HG03354 (cell line): ENCODE data around the gene MS4A5.
"Not testable (repeated sequence)": the region's sequence is repeated elsewhere in the genome, so short reads cannot be mapped to it uniquely, and the experiment has no call there.

Experiments used
- ATAC-seq: cut with Tn5 transposase; IDR thresholded peaks from one replicate; pipeline ENCODE4 v1.9.1; 2021; ENCODE audit warnings: mild to moderate bottlenecking; ENCODE audit not compliant: unreplicated experiment, poor library complexity, severe bottlenecking

The MS4A5 gene, protein sequence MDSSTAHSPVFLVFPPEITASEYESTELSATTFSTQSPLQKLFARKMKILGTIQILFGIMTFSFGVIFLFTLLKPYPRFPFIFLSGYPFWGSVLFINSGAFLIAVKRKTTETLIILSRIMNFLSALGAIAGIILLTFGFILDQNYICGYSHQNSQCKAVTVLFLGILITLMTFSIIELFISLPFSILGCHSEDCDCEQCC

DNA sequence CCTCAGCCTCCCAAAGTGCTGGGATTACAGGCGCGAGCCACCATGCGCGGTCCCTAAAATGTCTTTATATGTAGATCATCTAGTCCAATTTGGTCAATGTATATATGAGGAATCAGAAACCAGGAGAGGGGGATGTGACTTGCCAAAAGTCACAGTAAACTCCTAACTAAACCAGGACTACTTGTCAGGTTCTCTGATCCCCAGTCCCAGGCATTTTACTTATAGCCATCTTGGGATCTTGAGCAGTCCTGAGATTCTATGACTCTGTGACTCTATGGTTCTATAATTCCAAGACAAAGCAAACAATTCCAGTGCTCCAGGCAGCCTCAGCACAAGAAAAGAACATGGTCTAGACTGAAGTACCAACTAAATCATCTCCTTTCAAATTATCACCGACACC lies at the start of gene MS4A5:
Gene MS4A5 (plus strand): TSS at position 301 of the 400 bp plus-strand sequence. CDS start 103 bp downstream, outside the sequence.
- no peak for ATAC-seq

DNA sequence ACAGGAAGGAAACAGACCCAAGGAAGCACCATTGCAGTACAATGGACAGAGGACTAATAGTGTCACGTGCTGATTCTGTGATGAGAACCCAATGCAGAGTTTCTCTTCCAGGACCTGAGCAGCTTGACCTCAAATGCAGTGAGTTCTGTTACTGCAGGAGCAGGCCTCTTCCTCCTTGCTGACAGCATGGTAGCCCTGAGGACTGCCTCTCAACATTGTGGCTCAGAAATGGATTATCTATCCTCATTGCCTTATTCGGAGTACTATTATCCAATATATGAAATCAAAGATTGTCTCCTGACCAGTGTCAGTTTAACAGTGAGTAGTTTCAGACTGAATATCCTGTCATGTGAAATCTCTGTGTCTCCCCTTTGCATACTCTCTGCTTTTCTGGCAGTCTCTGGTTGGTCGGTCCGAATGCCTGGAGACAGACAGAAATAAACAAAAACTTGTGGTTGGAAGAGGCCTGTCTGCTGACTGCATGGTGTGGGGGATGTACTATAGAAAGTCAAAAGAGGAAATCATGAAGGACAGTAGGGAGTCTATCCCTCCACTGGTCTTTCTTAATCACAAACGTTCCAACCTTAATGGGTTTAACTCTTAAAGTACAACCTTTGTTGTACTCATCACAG lies 40.0 kb upstream of the MS4A5 start:
- ATAC-seq, result peak; percentile 95

DNA sequence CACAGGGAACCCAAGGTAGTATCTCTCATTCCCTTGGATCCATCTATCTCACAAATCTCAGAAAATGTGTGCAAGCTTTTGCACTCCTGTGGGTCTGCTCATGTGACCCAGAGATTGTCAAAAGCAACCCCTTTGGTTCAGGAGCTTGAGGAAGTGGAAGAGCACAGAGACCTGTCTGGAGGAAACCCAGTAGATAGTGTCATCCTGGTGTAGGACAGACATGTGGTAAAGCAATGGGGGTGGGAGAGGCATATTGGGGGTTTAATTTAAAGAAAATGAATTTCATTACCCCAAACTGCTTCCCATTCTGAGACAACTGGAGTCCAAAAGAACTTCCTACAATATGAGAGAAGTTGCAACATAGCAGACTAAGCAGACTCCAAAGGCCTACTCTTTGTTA lies 39.0 kb upstream of the MS4A5 start:
- ATAC-seq, result no peak

GRCh38 chr11:60392361-60392760 lies 37.0 kb upstream of the MS4A5 start:
- no peak for ATAC-seq

GRCh38 chr11:60393016-60393415 lies 36.4 kb upstream of the MS4A5 start:
- ATAC-seq, result no peak

- ATAC-seq, result no peak
Observed at GRCh38 chr11:60394666-60395380, 34.5 kb upstream of the MS4A5 start.

- ATAC-seq, result peak; percentile 16
Observed at GRCh38 chr11:60396382-60396781, 33.0 kb upstream of the MS4A5 start, which contains the start of gene MS4A14. Gene MS4A14 (plus strand): TSS chr11:60396459. CDS start chr11:60396579, 120 bp downstream.

GRCh38 chr11:60396799-60397198 lies 32.6 kb upstream of the MS4A5 start:
- ATAC-seq, result peak; percentile 63

- ATAC-seq, result no peak
Observed at GRCh38 chr11:60420015-60420414, 9.4 kb upstream of the MS4A5 start.

GRCh38 chr11:60422609-60423008 lies 6.8 kb upstream of the MS4A5 start:
- no peak for ATAC-seq

DNA sequence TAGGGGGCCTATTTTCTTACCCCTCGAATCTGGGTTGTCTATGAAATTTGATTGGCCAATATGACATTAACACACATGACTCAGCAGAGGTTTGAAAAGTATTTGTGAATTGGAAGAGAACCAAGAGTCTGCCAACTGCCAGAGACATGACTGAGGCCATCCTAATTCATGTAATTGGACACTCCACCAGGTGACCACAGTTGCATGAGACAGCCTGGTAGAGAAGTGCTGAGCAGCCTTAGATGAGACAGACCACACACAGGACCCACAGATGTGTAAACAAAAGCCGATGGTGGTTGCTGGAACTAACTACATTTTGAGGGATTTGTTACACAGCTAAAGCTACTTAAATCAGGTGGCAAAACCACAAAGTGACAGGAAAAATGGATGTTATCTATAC lies 855 bp upstream of the MS4A5 start:
- no peak for ATAC-seq

DNA sequence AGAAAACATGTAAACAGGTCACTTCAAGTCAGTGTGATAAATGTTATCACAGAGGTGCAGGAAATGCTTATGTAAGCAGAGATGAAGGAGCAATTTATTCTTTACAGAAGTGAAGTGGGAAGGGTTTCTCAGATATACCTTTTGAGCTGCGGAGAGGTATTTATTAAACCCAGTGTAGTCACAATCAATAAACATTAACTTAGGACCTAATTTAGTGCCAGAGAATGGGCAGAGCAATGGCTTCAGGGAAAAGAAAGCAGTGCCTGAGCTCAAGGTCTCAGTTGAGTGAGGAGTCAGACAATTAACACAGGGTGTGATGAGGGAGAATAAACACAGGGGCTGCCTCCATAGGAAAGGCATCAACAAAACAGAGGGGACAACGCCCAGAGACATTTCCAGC lies 1.9 kb downstream of the MS4A5 start:
- no peak for ATAC-seq

GRCh38 chr11:60433401-60433800 lies 4.0 kb downstream of the MS4A5 start:
- no peak for ATAC-seq

- no peak for ATAC-seq
Observed at GRCh38 chr11:60447070-60447469, 17.7 kb downstream of the MS4A5 start.

DNA sequence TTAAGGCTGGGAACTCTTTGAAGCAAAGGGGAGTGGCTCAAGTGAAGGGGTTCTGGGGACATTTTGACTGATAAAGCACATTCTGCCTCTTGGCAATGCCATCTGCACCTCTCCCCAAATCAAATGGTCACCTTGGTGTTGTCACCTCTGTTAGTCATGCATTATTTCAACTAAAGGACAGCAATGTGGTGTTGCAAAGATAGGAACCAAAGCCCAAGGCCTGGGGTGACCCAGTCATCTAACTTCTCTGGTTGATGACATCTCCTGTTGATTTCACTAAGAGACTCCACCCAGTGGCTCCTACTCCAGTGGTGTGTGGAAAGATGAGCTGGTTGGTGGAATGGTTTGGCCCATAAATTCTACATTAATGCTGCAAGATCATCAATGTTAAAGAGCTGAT lies 18.5 kb downstream of the MS4A5 start:
- no peak for ATAC-seq

DNA sequence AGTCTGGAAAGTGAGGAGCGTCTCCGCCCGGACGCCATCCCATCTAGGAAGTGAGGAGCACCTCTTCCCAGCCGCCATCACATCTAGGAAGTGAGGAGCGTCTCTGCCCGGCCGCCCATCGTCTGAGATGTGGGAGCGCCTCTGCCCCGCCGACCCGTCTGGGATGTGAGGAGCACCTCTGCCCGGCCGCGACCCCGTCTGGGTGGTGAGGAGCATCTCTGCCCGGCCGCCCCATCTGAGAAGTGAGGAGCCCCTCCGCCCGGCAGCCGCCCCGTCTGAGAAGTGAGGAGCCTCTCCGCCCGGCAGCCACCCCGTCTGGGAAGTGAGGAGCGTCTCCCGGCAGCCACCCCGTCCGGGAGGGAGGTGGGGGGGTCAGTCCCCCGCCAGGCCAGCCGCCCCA lies 21.8 kb downstream of the MS4A5 start:
- ATAC-seq, result not testable (repeated sequence)

DNA sequence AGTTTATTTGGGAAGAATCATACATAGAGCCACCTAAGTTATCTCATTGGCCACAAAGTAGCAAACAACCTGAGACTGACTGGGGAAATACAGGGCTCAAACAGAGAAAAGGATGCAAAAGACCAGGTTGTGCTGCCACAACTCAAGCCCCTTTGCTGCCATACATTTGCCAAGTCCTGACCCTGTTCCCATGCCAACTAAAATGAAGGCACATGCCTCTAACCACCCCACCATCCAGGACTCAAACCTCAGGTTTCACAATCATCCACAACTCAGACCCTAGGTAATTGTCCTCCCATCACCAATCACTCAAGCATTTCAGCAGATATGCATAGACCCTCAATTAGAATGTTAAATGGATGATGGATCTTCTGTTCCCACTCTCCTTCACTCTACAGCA lies 24.8 kb downstream of the MS4A5 start:
- no peak for ATAC-seq

- ATAC-seq, result peak; percentile 87
Observed at GRCh38 chr11:60455531-60456042, 26.2 kb downstream of the MS4A5 start, which contains the start of gene MS4A1. Gene MS4A1 (plus strand): TSS chr11:60455847. CDS start chr11:60462375, 6,528 bp downstream.

GRCh38 chr11:60457576-60457975 lies 28.2 kb downstream of the MS4A5 start:
- ATAC-seq, result peak; percentile 44

DNA sequence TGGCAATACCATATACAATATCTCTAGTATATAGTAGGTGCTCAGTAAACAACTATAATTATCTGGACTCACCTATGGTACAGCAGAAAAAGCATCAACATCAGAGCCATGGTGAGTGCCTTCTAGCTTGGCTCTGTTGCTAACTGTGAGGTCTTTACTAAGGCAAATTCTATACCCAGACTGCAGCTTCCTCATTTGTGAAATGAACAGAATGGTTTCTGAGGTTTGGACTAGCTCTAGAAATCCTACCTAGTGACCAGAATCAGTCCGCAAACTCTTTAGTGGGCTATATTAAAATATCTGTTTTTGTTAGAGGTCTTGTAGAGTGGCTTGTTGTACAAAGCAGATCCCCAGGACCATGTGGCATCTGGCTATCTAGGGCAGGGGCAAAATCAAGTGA lies 30.0 kb downstream of the MS4A5 start:
- ATAC-seq, result no peak

DNA sequence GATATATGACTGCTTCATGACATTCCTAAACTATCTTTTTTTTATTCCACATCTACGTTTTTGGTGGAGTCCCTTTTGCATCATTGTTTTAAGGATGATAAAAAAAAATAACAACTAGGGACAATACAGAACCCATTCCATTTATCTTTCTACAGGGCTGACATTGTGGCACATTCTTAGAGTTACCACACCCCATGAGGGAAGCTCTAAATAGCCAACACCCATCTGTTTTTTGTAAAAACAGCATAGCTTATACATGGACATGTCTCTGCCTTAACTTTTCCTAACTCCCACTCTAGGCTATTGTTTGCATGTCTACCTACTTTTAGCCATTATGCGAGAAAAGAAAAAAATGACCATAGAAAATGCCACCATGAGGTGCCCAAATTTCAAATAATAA lies 39.5 kb downstream of the MS4A5 start:
- ATAC-seq, result no peak
